Mesothelial cell of epicardium (in vitro differentiated cells): ENCODE measurements around the gene MMP20. TPM values are rescaled to one million over a fixed set of nuclear protein-coding genes. Genes with fewer than 3 reads are reported as not detected.

Source experiments
- DNase-seq, 2 experiments: peaks; one replicate each; pipeline ENCODE4 v3.0.0; 2021; ENCODE audit warnings: low spot score in 2 of 2; ENCODE audit not compliant: unreplicated experiment in 2 of 2
- H3K27ac Mint-ChIP-seq: 2 replicates; pipeline ENCODE4 v1.8.0; 2021; ENCODE audit warnings: mixed read lengths
- H3K27me3 Mint-ChIP-seq: 2 replicates; pipeline ENCODE4 v1.8.0; 2021; ENCODE audit warnings: low read depth, mixed read lengths
- H3K36me3 Mint-ChIP-seq: 2 replicates; pipeline ENCODE4 v1.8.0; 2021; ENCODE audit warnings: mixed read lengths
- H3K4me1 Mint-ChIP-seq: 2 replicates; pipeline ENCODE4 v1.8.0; 2021; ENCODE audit warnings: mixed read lengths
- H3K4me3 Mint-ChIP-seq: 2 replicates; pipeline ENCODE4 v1.8.0; 2021; ENCODE audit warnings: mild to moderate bottlenecking, moderate library complexity, mixed read lengths
- H3K9me3 Mint-ChIP-seq: 2 replicates; pipeline ENCODE4 v1.8.0; 2021; ENCODE audit warnings: mixed read lengths
- total RNA-seq: library from RNA; stranded (reverse); gene quantifications from 3 replicates; pipeline ENCODE4 v1.2.1, GENCODE V29; 2021
- TF ChIP-seq, protein P1 (sequence below): fragments of 200-600 bp; sonication (generic); IDR thresholded peaks from one replicate; pipeline ENCODE4 v1.5.0; 2021; ENCODE audit warnings: antibody characterized with exemption; ENCODE audit not compliant: unreplicated experiment

The MMP20 gene
- total RNA-seq, 1 donor from 2014 or later, result not detected

GRCh38 chr11:102590276-102591049, 34.7 kb downstream of the MMP20 start:
- H3K36me3 Mint-ChIP-seq, result no peaks in the 10 kb centered on the region
- no peak overlapping the region for H3K4me3 Mint-ChIP-seq
- DNase-seq, result no peak
- H3K4me1 Mint-ChIP-seq, result no peaks in the 10 kb centered on the region
- H3K9me3 Mint-ChIP-seq, result peaks cover 25% of the 10 kb centered on the region
- no peak overlapping the region for H3K27ac Mint-ChIP-seq
- no peaks in the 10 kb centered on the region for H3K27me3 Mint-ChIP-seq
- TF ChIP-seq, protein P1, sequence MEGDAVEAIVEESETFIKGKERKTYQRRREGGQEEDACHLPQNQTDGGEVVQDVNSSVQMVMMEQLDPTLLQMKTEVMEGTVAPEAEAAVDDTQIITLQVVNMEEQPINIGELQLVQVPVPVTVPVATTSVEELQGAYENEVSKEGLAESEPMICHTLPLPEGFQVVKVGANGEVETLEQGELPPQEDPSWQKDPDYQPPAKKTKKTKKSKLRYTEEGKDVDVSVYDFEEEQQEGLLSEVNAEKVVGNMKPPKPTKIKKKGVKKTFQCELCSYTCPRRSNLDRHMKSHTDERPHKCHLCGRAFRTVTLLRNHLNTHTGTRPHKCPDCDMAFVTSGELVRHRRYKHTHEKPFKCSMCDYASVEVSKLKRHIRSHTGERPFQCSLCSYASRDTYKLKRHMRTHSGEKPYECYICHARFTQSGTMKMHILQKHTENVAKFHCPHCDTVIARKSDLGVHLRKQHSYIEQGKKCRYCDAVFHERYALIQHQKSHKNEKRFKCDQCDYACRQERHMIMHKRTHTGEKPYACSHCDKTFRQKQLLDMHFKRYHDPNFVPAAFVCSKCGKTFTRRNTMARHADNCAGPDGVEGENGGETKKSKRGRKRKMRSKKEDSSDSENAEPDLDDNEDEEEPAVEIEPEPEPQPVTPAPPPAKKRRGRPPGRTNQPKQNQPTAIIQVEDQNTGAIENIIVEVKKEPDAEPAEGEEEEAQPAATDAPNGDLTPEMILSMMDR, result no peak

GRCh38 chr11:102589047-102589459, 36.1 kb downstream of the MMP20 start:
- H3K4me1 Mint-ChIP-seq, result no peaks in the 10 kb centered on the region
- H3K36me3 Mint-ChIP-seq, result no peaks in the 10 kb centered on the region
- TF ChIP-seq, protein P1, result no peak
- no peak overlapping the region for H3K27ac Mint-ChIP-seq
- no peak overlapping the region for H3K4me3 Mint-ChIP-seq
- H3K9me3 Mint-ChIP-seq, result peaks cover 35% of the 10 kb centered on the region
- no peak for DNase-seq
- H3K27me3 Mint-ChIP-seq, result no peaks in the 10 kb centered on the region

DNA sequence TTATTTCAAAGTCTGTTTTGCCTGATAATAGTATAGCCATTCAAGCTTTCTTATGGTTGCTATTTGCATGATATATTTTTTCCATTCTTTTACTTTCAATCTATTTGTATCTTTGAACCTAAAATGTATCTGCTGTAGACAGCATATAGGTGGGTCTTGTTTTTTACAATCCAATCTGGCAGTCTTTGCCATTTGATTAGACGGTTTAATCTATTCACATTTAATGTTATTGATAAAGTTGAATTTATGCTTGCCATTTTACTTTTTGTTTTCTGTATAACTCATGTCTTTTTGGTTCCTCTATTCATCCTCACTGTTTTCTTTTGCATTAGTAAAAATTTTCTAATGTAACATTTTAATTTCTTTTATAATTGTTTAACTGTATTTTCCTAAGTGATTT, 37.4 kb downstream of the MMP20 start:
- TF ChIP-seq, protein P1, result no peak
- Mint-ChIP-seq H3K36me3 (no peaks in the 10 kb centered on the region), H3K4me3 (no peak overlapping the region)

GRCh38 chr11:102583141-102583873, 41.8 kb downstream of the MMP20 start:
- DNase-seq, result no peak
- no peaks in the 10 kb centered on the region for H3K4me1 Mint-ChIP-seq
- H3K27ac Mint-ChIP-seq, result no peak overlapping the region
- H3K27me3 Mint-ChIP-seq, result no peaks in the 10 kb centered on the region
- no peak overlapping the region for H3K4me3 Mint-ChIP-seq
- peaks cover 31% of the 10 kb centered on the region for H3K9me3 Mint-ChIP-seq
- TF ChIP-seq, protein P1, result no peak
- H3K36me3 Mint-ChIP-seq, result no peaks in the 10 kb centered on the region

More for the DNA sequence above, 37.4 kb downstream of the MMP20 start:
- Mint-ChIP-seq H3K27me3 (no peaks in the 10 kb centered on the region), H3K9me3 (peaks cover 39% of the 10 kb centered on the region), H3K4me1 (no peaks in the 10 kb centered on the region), H3K27ac (no peak overlapping the region)
- no peak for DNase-seq

DNA sequence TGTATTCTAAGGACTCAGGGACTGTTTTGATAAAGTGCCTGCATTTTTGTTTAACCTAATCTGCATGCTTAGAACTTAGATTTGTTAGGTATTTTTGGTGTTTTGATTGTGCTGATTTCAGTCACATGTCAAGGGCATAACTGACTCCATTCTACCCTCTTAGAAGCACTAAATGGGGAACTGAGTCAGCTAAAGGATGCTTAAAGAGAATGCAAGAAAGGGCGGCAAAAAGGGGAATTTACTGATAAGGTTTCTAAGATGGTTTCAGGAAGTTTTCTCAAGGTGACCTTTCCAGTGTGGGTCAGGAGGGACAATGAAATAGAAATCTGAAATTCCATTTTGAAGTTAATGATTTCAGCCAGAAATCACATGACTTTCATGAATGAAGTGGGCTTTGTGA, 43.0 kb downstream of the MMP20 start:
- no peak for DNase-seq
- Mint-ChIP-seq H3K4me3 (no peak overlapping the region), H3K9me3 (peaks cover 23% of the 10 kb centered on the region), H3K27me3 (no peaks in the 10 kb centered on the region), H3K36me3 (no peaks in the 10 kb centered on the region), H3K4me1 (no peaks in the 10 kb centered on the region), H3K27ac (no peak overlapping the region)
- TF ChIP-seq, protein P1, result no peak
